ENCODE data around the gene MYL6B.
"Not testable (repeated sequence)": the region's sequence is repeated elsewhere in the genome, so short reads cannot be mapped to it uniquely, and the experiment has no call there.

The MYL6B gene

DNA sequence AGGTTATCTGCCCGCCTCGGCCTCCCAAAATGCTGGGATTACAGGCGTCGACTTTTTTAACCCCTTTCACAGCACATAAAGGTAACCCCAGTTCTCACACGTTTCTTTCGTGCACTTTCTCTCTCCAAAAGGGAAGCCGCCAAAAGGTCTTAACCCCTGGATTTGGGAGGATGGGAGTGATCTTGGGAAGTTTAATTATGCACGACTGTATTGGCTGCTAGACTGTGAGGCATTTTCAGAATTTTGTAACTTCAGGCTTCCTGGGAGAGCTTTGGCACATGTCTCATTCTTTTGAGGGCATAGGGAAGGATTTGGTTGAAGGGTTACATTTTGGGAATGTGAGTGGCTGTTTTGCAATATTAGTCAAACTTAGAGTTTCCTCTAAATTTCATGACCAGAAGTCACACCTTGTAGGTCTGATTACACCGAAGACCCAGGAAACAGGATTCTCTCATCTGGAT, 38.3 kb downstream of the MYL6B start:
- H3K79me2 ChIP-seq (ENCODE audit: control insufficient read depth, low read length), result peaks cover 35% of the 10 kb centered on the region
- H3K36me3 ChIP-seq (ENCODE audit: control insufficient read depth, low read length), result peaks cover 31% of the 10 kb centered on the region
- TF ChIP-seq, protein P1, sequence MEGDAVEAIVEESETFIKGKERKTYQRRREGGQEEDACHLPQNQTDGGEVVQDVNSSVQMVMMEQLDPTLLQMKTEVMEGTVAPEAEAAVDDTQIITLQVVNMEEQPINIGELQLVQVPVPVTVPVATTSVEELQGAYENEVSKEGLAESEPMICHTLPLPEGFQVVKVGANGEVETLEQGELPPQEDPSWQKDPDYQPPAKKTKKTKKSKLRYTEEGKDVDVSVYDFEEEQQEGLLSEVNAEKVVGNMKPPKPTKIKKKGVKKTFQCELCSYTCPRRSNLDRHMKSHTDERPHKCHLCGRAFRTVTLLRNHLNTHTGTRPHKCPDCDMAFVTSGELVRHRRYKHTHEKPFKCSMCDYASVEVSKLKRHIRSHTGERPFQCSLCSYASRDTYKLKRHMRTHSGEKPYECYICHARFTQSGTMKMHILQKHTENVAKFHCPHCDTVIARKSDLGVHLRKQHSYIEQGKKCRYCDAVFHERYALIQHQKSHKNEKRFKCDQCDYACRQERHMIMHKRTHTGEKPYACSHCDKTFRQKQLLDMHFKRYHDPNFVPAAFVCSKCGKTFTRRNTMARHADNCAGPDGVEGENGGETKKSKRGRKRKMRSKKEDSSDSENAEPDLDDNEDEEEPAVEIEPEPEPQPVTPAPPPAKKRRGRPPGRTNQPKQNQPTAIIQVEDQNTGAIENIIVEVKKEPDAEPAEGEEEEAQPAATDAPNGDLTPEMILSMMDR (IDR thresholded peaks at IDR 0.05; ENCODE audit: low read depth, low read length, poor library complexity, severe bottlenecking), result no peak
- TF ChIP-seq EZH2phosphoT487 (IDR thresholded peaks at IDR 0.05; ENCODE audit: borderline replicate concordance, low read length), result no peak
- no peaks in the 10 kb centered on the region for H3K9me2 ChIP-seq (replicated peaks; ENCODE audit: control insufficient read depth, low read length)
- peak overlapping the region; percentile 85 for H3K4me2 ChIP-seq (ENCODE audit: low read length)
- peak overlapping the region; percentile 90 for H3K4me3 ChIP-seq (ENCODE audit: low read length)
- peak overlapping the region; percentile 77 for H3K27ac ChIP-seq (ENCODE audit: low read depth, low read length)
- H3K27me3 ChIP-seq (ENCODE audit: control insufficient read depth, low read length), result no peaks in the 10 kb centered on the region
- H3K9me3 ChIP-seq (ENCODE audit: control insufficient read depth, insufficient read depth, low read length), result no peaks in the 10 kb centered on the region
- peaks cover 42% of the 10 kb centered on the region for H3K4me1 ChIP-seq (ENCODE audit: control insufficient read depth, low read length)
- peaks cover 8% of the 10 kb centered on the region; the same call in 1 of the 2 replicates for H4K20me1 ChIP-seq (ENCODE audit: control insufficient read depth, insufficient read depth, low read depth, low read length)
- H3F3A ChIP-seq (ENCODE audit: control insufficient read depth, insufficient read depth), result peaks cover 17% of the 10 kb centered on the region

DNA sequence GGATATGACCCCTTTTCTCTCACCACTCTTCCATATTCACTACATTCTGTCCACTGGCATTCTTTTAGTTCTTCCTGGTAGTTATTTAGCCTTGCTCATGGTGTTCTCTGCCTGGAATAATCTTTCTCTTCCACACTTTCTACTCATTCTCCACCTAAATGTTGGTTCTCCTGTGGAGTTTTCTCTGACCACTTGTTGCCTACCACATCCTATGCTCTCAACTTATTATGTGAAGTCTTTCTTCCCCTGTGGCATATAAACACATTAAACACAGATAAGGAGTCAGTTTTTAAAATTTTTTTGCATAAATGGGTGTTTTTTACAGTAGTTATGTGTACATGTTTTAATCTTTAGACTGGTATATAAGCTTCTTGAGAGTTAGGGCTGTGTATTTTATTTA, 40.2 kb downstream of the MYL6B start:
- no peak overlapping the region for H3K4me2 ChIP-seq (ENCODE audit: low read length)
- no peaks in the 10 kb centered on the region for H3K9me3 ChIP-seq (ENCODE audit: control insufficient read depth, insufficient read depth, low read length)
- peaks cover 13% of the 10 kb centered on the region for H3K36me3 ChIP-seq (ENCODE audit: control insufficient read depth, low read length)
- no peaks in the 10 kb centered on the region for H3K27me3 ChIP-seq (ENCODE audit: control insufficient read depth, low read length)
- H3K4me3 ChIP-seq (ENCODE audit: low read length), result no peak overlapping the region
- H3K79me2 ChIP-seq (ENCODE audit: control insufficient read depth, low read length), result peaks cover 17% of the 10 kb centered on the region
- no peak overlapping the region for H3K27ac ChIP-seq (ENCODE audit: low read depth, low read length)
- no peaks in the 10 kb centered on the region for H3K9me2 ChIP-seq (replicated peaks; ENCODE audit: control insufficient read depth, low read length)
- peaks cover 8% of the 10 kb centered on the region; the same call in 1 of the 2 replicates for H4K20me1 ChIP-seq (ENCODE audit: control insufficient read depth, insufficient read depth, low read depth, low read length)
- TF ChIP-seq, protein P1 (IDR thresholded peaks at IDR 0.05; ENCODE audit: low read depth, low read length, poor library complexity, severe bottlenecking), result no peak
- no peak for TF ChIP-seq EZH2phosphoT487 (IDR thresholded peaks at IDR 0.05; ENCODE audit: borderline replicate concordance, low read length)
- peaks cover 34% of the 10 kb centered on the region for H3K4me1 ChIP-seq (ENCODE audit: control insufficient read depth, low read length)
- H3F3A ChIP-seq (ENCODE audit: control insufficient read depth, insufficient read depth), result peaks cover 17% of the 10 kb centered on the region

DNA sequence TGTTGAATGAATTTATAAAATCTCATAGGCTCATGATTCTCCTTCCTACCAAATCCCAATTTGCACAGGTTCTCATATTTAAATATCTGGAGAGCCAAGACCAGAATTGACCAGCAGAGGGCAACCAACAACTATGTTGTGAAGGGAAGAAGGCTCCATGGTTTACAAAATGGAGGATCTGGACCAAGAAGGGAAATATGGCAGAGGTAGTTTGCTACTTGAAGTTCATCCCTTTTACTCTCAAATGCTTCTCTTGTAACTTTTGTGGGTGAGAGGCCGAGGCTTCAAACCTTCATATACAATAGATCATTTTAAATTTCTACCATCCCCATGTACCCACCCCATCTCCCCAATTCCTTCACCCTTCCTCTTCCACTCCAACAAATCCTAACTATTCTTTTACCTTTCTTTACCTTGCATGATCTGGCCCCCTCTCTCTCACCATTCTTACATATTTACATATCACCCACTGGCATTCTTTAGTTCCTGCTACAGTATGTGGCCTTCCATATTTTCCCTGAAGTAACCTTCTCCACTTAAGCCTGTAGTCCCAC, 40.7 kb downstream of the MYL6B start:
- H3K27ac ChIP-seq (ENCODE audit: low read depth, low read length), result no peak overlapping the region
- no peaks in the 10 kb centered on the region for H3K9me2 ChIP-seq (replicated peaks; ENCODE audit: control insufficient read depth, low read length)
- H3K36me3 ChIP-seq (ENCODE audit: control insufficient read depth, low read length), result peaks cover 8% of the 10 kb centered on the region
- peaks cover 29% of the 10 kb centered on the region for H3K4me1 ChIP-seq (ENCODE audit: control insufficient read depth, low read length)
- peaks cover 3% of the 10 kb centered on the region; the same call in 1 of the 2 replicates for H4K20me1 ChIP-seq (ENCODE audit: control insufficient read depth, insufficient read depth, low read depth, low read length)
- H3K27me3 ChIP-seq (ENCODE audit: control insufficient read depth, low read length), result no peaks in the 10 kb centered on the region
- H3K79me2 ChIP-seq (ENCODE audit: control insufficient read depth, low read length), result peaks cover 12% of the 10 kb centered on the region
- H3K4me2 ChIP-seq (ENCODE audit: low read length), result peak overlapping the region; percentile 40
- no peaks in the 10 kb centered on the region for H3K9me3 ChIP-seq (ENCODE audit: control insufficient read depth, insufficient read depth, low read length)
- H3K4me3 ChIP-seq (ENCODE audit: low read length), result peak overlapping the region; percentile 12; the same call in 1 of the 2 replicates
- peaks cover 17% of the 10 kb centered on the region for H3F3A ChIP-seq (ENCODE audit: control insufficient read depth, insufficient read depth)
- TF ChIP-seq, protein P1 (IDR thresholded peaks at IDR 0.05; ENCODE audit: low read depth, low read length, poor library complexity, severe bottlenecking), result peak; percentile 91
- TF ChIP-seq EZH2phosphoT487 (IDR thresholded peaks at IDR 0.05; ENCODE audit: borderline replicate concordance, low read length), result no peak

DNA sequence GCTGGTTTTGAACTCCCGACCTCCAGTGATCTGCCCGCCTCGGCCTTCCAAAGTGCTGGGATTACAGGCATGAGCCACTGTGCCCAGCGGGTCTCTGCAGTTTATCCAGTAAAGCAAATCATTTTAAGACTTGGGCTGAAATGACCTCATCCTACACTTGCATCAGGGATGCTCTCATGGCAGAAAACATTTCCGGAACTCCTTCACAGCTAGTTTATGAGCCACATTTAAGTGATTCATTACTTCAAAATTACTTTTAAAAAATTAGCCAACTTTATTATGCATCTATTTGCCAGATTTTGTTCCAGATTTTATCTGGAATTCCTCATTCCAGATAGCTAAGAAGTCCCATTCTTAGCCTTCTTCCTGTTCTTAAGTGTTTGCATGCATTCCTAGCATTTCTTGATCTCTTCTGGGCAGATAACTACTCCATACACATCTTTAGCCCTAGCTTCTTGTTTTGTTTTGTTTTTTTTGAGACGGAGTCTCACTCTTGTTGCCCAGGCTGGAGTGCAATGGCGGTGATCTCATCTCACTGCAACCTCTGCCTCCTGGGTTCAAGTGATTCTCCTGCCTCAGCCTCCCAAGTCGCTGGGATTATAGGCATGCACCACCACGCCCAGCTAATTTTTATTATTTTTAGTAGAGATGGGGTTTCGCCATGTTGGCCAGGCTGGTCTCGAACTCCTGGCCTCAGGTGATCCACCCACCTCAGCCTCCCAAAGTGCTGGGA, 44.6 kb downstream of the MYL6B start:
- peaks cover 12% of the 10 kb centered on the region; the same call in 1 of the 2 replicates for H3F3A ChIP-seq (ENCODE audit: control insufficient read depth, insufficient read depth)
- H3K4me1 ChIP-seq (ENCODE audit: control insufficient read depth, low read length), result peaks cover 16% of the 10 kb centered on the region
- not testable (repeated sequence) for H3K36me3 ChIP-seq (ENCODE audit: control insufficient read depth, low read length); H3K9me3 ChIP-seq (ENCODE audit: control insufficient read depth, insufficient read depth, low read length); H3K4me3 ChIP-seq (ENCODE audit: low read length); H3K9me2 ChIP-seq (replicated peaks; ENCODE audit: control insufficient read depth, low read length); H3K79me2 ChIP-seq (ENCODE audit: control insufficient read depth, low read length); H4K20me1 ChIP-seq (ENCODE audit: control insufficient read depth, insufficient read depth, low read depth, low read length); H3K27ac ChIP-seq (ENCODE audit: low read depth, low read length); H3K4me2 ChIP-seq (ENCODE audit: low read length); H3K27me3 ChIP-seq (ENCODE audit: control insufficient read depth, low read length)

Measured in DOHH2 (cell line).